ENCODE results near the gene JPT2.
"Not testable (repeated sequence)": the region's sequence is repeated elsewhere in the genome, so short reads cannot be mapped to it uniquely, and the experiment has no call there.

The JPT2 gene

DNA sequence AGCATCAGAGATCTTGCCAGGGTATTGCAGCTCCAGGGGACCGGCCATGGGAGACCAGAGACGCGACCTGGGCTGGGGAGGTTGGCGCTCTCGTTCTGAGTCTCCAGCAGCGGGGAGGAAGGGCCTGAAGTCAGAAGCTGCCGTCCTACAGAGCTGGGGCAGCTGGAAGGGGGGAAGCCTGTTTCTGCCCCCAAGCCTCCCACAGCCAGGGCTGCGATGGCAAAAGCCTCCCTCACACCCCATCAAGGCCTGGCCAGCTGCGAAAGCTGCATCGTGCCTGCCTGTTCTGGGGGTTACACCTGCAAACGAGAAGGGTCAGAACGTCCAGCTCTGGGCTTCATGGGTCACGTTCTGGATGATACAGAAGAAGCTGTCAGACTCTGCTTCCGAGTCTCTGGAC, 54.0 kb downstream of the JPT2 start:
- no peak for DNase-seq (ENCODE audit: low read depth, low spot score)

- DNase-seq (ENCODE audit: low read depth, low spot score) = not testable (repeated sequence)
These were observed 54.5 kb downstream of the JPT2 start for GRCh38 chr16:1732551-1732987.

DNA sequence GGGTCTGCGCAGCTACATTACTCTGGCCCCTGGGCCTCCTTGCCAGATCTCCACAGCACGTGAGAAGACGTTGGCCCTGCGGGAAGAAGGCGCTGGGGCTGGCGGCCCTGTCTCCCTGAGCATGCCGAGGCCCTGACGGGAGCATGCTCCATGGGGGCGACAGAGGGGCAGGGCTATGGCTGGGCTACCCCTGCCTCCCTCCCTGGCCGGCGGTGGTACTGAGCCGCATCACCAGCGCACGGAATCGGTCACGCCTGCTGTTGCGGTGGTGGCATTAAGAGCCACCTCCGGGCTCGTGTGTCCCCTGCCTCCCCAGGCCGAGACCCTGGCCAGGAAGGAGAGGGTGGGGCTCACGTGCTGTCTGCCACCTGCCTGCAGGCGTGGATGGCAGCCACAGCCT, 56.0 kb downstream of the JPT2 start:
- no peak for DNase-seq (ENCODE audit: low read depth, low spot score)

GRCh38 chr16:1734816-1735215, 56.7 kb downstream of the JPT2 start:
- no peak for DNase-seq (ENCODE audit: low read depth, low spot score)

GRCh38 chr16:1740234-1740633, 62.2 kb downstream of the JPT2 start:
- DNase-seq (ENCODE audit: low read depth, low spot score) = no peak

- DNase-seq (ENCODE audit: low read depth, low spot score) = no peak
These were observed 62.9 kb downstream of the JPT2 start for GRCh38 chr16:1740781-1741490.

GRCh38 chr16:1741553-1742165, 63.6 kb downstream of the JPT2 start:
- no peak for DNase-seq (ENCODE audit: low read depth, low spot score)

- DNase-seq (ENCODE audit: low read depth, low spot score) = no peak
These were observed 65.6 kb downstream of the JPT2 start for GRCh38 chr16:1743376-1744337.

DNA sequence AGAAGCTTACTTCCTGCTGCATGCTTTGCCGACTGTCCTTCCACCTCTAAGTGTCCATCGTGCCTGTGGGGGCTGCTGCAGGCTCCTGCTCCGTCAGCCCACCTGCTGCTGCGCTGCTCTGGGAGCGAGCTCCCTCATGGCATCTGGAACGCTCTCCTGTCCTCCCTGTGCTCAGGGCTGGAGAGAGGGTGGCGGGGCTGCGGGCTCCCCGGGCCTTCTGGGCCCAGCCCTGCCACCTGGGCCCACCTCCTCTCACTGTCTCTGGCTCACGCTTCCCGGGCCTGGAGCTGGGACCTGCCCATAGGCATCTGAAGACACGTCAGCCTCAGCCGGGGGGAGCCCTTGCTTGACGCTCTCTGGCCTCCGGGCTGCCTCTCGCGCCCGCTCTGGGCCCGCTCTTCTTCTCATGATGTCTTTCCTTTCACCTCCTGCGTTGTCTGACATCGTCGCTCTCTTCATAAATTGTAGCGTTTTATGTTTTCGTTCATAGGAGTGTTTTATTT, 66.3 kb downstream of the JPT2 start:
- DNase-seq (ENCODE audit: low read depth, low spot score) = no peak

DNA sequence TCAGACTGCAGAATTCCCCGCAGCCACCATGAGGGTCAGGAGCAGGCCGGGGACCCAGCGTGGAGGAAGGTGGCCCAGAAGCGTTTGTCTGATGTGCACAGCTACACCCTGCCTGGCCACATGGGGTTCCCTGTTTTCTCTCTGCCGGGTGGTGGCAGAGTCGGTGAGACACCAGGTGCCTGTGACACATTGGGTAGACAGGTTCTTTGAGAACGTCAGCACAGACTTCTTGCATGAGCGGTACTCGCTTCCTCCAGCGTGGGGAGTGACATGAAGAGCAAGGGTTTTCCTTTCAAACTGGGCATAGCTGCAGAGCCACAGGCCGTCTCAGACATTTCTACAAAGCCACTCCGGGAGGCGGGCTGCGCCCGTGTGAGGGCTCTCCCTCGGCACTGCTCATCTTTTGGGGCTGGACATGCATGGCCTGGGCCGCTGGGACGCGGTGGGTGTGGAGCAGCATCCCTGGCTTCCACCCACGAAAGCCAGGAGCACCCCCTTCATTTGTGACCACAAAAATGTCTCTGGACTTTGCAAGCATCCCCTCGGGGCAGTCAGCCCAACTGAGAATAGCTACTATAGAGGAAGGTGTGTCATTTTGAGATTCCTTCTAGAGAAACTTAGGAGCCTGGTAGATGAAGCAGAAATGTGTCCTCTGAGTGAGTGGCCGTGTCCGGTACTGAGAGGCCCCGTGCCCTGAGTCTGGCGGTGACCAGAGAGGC, 67.3 kb downstream of the JPT2 start:
- no peak for DNase-seq (ENCODE audit: low read depth, low spot score)

- DNase-seq (ENCODE audit: low read depth, low spot score) = no peak
These were observed 68.0 kb downstream of the JPT2 start for GRCh38 chr16:1745900-1746692.

DNA sequence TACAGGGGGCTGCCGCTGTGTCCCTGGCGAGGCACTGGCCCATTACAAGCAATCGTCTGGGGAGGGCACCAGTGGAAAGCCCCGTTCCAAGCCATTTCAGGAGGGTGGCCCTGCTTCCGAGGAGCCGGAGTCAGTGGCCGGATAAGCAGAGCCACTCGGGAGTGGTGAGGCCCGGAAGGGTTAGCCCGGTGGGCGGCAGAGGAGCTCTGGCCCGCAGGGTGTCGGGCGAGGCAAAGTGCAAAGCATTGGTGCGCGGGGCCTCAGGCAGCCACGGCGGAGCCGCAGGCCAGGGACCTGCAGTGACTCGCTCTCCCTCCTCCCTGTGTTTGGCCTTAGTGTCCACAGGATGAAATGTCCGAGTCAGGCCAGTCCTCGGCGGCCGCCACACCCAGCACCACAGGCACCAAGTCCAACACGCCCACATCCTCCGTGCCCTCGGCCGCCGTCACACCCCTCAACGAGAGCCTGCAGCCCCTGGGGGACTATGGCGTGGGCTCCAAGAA, 68.7 kb downstream of the JPT2 start:
- DNase-seq (ENCODE audit: low read depth, low spot score) = no peak

DNA sequence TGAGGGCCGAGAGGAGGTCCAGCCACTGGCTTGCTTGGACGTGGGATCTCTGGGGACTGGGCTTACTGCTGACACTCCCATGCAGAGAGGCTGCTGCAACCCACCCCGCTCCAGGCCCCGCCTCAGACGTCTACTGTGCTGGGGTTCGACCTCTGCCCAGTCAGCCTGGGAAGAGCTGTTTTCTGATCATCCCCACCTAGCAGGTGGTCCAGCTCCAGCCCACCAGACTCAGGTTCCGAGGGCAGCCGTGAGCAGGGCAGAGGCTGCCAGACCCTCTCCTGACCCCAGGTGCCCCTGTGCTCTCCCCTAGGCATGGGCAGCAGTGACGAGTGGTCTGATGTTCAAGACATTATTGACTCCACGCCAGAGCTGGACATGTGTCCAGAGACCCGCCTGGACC, 69.9 kb downstream of the JPT2 start:
- no peak for DNase-seq (ENCODE audit: low read depth, low spot score)

GRCh38 chr16:1749152-1750117, 71.4 kb downstream of the JPT2 start:
- DNase-seq (ENCODE audit: low read depth, low spot score) = no peak
